Measurements from ENCODE around the gene HIVEP3. TPM values are rescaled to one million over a fixed set of nuclear protein-coding genes. Genes with fewer than 3 reads are reported as not detected.
A peak's percentile ranks its signal among the peaks of the same experiment; 100 is the strongest.

HIVEP3 gene
- total RNA-seq, 2 donors from 2014 or later: 17.9 to 32.0 TPM

DNA sequence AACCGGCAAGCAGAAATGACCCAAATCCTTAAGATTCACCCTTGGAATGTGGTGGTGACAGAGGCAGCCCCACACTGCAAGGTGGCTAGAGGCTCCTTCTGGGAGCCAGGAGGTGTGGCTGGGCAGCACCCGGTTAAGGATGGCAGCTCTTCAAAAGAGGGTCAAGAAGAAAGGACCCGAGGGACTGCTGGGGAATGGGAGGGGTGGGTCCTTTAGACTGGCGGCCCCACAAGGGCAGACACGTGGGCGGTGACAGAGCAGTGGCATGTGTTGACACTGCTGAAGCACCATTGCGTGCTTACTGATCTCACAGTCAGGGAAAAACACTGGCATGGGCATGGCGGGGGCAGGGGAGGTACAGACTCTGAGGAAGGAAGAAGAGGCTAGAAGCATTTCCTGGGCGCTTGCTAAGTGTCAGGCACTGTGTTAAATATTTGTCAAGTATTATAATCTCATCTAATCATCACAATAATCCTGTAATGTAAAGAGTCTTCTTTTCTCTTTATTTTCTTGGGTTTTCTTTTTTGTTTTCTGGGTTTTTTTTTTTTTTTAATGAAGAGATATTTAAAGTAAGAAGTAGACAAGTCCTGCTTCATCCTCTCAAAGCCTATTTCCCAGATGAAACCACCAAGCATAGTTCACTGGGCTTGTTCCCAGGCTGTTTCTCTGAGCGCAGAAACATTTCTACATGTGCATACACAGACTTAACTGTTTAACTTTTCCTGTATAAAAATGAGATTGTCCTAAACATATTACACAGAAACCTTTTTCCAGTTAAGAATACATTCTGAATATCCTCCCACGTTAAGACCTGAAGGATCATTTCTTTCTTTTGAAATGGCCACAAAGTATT is 268.5 kb downstream of the HIVEP3 start:
- DNase-seq (ENCODE audit: low spot score) (no peak), ATAC-seq (peak; percentile 41 to 73)
- Mint-ChIP-seq H3K27me3 (no peaks in the 10 kb centered on the region), H3K4me3 (peak overlapping the region; percentile 6), H3K36me3 (no peaks in the 10 kb centered on the region), H3K27ac (peak overlapping the region; percentile 5 to 76), H3K9me3 (no peaks in the 10 kb centered on the region), H3K4me1 (ENCODE audit: low read depth in 2 of 2) (peaks cover 26 to 31% of the 10 kb centered on the region in 2 donors)

DNA sequence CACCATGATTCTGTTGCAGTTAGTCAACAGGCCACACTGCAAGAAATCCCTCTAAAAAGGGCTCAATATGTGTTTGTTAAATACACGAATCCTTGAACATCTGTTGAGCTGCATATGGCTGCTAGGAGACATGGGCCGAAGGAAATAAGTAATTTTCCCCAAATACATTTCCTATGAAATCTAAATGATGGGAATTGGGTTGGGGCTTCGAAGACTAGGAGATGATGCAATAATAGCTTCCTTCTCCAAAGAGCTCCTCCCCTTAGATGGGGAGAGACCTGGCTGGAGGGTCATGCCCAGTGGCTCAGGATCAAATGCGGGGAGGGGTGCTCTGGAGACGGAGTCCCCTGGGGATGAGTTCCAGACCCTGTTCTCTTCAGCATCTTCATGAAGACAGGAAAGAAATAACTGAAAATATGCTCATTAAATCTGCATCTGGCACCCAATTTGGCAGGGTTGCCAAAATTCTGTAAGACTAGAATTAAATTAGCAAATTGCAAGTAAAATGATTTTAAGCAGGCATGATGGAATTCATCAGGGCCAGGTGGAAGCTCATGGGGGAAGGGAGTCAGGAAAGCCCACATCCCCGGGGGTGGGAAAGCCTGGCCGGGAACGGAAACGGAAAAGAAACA is 269.2 kb downstream of the HIVEP3 start:
- peak overlapping the region in 1 of 2 donors; percentile 75 for H3K27ac Mint-ChIP-seq
- H3K4me3 Mint-ChIP-seq: peak overlapping the region; percentile 28
- H3K36me3 Mint-ChIP-seq: no peaks in the 10 kb centered on the region
- peaks cover 26 to 31% of the 10 kb centered on the region in 2 donors for H3K4me1 Mint-ChIP-seq (ENCODE audit: low read depth in 2 of 2)
- no peaks in the 10 kb centered on the region for H3K27me3 Mint-ChIP-seq
- H3K9me3 Mint-ChIP-seq: no peaks in the 10 kb centered on the region
- ATAC-seq (no peak), DNase-seq (ENCODE audit: low spot score) (no peak)

GRCh38 chr1:41648844-41649243 is 269.9 kb downstream of the HIVEP3 start:
- no peaks in the 10 kb centered on the region for H3K27me3 Mint-ChIP-seq
- H3K9me3 Mint-ChIP-seq: no peaks in the 10 kb centered on the region
- H3K4me1 Mint-ChIP-seq (ENCODE audit: low read depth in 2 of 2): peaks cover 26 to 31% of the 10 kb centered on the region in 2 donors
- H3K4me3 Mint-ChIP-seq: no peak overlapping the region
- ATAC-seq: no peak
- H3K36me3 Mint-ChIP-seq: no peaks in the 10 kb centered on the region
- no peak overlapping the region for H3K27ac Mint-ChIP-seq
- DNase-seq (ENCODE audit: low spot score): no peak

- no peak for ATAC-seq
- no peak for DNase-seq (ENCODE audit: low spot score)
- Mint-ChIP-seq H3K4me3 (no peak overlapping the region), H3K27me3 (no peaks in the 10 kb centered on the region), H3K4me1 (ENCODE audit: low read depth in 2 of 2) (peaks cover 26 to 30% of the 10 kb centered on the region in 2 donors), H3K9me3 (no peaks in the 10 kb centered on the region), H3K27ac (peak overlapping the region in 1 of 2 donors; percentile 1), H3K36me3 (no peaks in the 10 kb centered on the region)
Observed at GRCh38 chr1:41648230-41648629, 270.5 kb downstream of the HIVEP3 start.

DNA sequence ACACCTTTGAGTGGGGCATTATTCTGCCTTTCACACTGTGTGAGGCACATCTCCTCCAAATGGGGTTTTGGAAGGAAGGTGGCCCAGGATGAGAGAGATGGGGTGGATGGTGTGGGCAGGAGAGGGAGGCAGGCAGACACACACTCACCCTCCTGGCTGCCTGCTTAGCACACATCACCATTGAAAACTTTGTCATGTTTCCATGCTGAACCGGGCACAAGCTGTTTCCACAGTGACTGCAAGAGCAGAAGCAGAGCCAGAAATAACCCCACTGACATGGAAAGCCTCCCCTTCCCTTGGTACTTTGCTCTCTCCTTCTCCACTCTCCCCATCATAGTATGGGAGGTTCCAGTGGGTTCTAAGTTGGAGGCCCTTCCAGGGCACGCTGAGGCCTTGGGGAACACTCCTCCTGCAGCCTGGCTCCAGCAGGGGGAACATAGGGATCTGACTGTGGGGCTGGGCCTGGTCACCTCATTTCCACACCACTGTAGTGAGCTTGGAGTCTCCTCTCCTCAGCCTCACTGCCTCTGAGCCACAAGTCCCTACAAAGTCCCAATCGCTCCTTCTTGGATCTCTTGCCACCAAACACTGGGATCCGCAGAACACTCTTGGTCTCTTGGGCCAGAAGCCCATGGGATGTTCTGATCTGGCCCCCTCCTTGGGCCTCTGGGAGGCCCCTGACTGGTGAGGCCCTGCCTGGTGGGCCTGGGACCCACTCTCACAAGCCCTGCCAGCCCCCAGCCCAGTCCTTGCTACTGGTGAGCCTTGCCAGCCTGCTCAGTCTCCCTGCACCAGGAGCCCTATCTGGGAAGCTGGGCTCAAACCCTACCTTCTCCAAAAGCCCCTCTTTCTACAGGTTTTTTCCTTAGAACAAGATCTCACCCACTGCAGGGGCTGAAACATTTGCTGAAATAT is 271.2 kb downstream of the HIVEP3 start:
- Mint-ChIP-seq H3K27me3 (no peaks in the 10 kb centered on the region), H3K4me3 (no peak overlapping the region), H3K4me1 (ENCODE audit: low read depth in 2 of 2) (peaks cover 26 to 28% of the 10 kb centered on the region in 2 donors), H3K9me3 (no peaks in the 10 kb centered on the region), H3K36me3 (no peaks in the 10 kb centered on the region), H3K27ac (peak overlapping the region in 1 of 2 donors; percentile 1)
- DNase-seq (ENCODE audit: low spot score) (no peak), ATAC-seq (no peak)

DNA sequence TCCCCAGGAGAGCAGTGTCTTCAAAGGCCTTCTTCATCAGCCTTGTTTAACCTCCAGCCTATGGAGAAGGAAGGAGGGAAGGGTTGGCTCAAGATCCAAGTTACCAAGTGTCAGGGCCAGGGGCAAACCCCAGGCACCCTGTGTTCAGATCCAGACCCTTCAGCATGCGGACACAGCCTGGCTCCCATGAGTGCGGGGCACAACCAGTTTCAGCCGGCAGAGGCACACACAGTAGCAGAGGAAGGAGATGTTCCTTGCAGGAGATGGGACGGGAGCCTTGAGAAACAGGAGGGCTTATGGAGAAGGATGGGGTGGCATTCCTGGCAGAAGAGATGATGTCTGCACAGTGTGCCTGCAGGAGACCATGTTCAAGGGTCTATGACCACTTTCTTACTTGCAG is 272.5 kb downstream of the HIVEP3 start:
- no peak overlapping the region for H3K27ac Mint-ChIP-seq
- no peaks in the 10 kb centered on the region for H3K9me3 Mint-ChIP-seq
- H3K36me3 Mint-ChIP-seq: no peaks in the 10 kb centered on the region
- H3K4me1 Mint-ChIP-seq (ENCODE audit: low read depth in 2 of 2): peaks cover 21 to 23% of the 10 kb centered on the region in 2 donors
- H3K27me3 Mint-ChIP-seq: no peaks in the 10 kb centered on the region
- no peak overlapping the region for H3K4me3 Mint-ChIP-seq
- ATAC-seq (no peak), DNase-seq (ENCODE audit: low spot score) (no peak)

DNA sequence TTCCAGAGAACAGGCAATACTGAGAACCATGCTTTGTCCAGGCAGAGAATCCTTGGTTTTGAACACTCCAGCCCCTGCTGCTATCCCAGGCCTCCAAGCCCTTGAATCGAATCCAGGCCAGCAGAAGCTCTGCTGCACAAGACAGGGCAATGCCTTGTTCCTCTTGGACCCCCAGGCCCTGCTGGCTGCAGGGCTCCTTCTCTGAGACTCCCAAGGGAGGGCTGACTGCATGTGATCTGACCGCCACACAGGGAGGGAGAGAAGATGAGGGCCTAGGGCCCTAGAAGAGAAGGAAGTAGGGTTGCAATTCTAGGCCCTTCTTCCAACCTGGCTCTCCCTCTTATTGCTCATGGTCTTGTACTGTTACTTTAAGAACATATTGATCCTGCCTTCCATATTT is 273.7 kb downstream of the HIVEP3 start:
- H3K36me3 Mint-ChIP-seq: no peaks in the 10 kb centered on the region
- ATAC-seq (no peak), DNase-seq (ENCODE audit: low spot score) (no peak)
- no peaks in the 10 kb centered on the region for H3K9me3 Mint-ChIP-seq
- no peaks in the 10 kb centered on the region for H3K27me3 Mint-ChIP-seq
- no peak overlapping the region for H3K4me3 Mint-ChIP-seq
- peaks cover 13 to 14% of the 10 kb centered on the region in 2 donors for H3K4me1 Mint-ChIP-seq (ENCODE audit: low read depth in 2 of 2)
- H3K27ac Mint-ChIP-seq: no peak overlapping the region

DNA sequence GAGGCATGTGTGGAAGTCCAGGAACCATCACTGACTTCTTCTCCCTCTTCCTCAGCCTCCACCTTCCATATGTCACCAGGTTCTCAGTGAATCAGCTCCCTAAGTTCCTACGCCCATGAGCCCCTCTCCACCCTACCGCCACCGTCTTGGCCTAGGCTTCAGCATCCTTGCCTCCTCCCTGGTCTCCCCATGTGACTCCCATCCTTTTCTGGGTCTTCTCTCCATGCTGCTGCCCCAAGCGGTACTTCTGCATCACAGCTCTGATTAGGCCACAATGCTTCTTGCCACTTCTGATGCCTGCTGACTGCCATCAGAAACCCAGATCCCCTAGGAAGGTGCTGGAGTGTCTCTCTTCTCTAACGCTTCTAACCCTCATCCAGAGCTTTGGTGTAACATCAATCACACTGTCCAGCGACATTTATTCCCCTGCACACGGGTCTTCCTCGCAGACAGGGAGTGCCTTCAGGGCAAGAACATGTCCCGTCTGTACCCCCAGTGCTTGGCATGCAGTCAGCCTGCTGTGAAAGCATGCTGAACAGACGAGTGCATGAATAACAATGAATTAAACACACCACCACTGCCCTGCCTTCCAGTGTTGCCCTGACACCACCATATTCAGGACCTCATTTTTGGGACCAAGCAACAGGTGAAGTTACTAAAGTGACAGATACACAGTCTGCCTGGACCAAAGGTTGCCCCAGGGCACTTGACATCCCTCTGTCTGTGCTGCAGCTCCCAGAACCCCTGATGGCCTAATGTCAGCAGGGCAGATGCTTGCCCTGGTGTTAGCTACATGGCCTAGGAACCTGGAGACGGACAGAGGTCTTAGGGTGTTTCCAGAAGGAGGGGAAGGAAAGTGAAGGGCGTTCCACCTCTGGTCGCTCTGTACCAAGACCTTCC is 275.6 kb downstream of the HIVEP3 start:
- DNase-seq (ENCODE audit: low spot score) (no peak), ATAC-seq (no peak)
- H3K4me1 Mint-ChIP-seq (ENCODE audit: low read depth in 2 of 2): peaks cover 21 to 23% of the 10 kb centered on the region in 2 donors
- no peaks in the 10 kb centered on the region for H3K9me3 Mint-ChIP-seq
- no peak overlapping the region for H3K4me3 Mint-ChIP-seq
- no peak overlapping the region for H3K27ac Mint-ChIP-seq
- H3K36me3 Mint-ChIP-seq: no peaks in the 10 kb centered on the region
- H3K27me3 Mint-ChIP-seq: no peaks in the 10 kb centered on the region

DNA sequence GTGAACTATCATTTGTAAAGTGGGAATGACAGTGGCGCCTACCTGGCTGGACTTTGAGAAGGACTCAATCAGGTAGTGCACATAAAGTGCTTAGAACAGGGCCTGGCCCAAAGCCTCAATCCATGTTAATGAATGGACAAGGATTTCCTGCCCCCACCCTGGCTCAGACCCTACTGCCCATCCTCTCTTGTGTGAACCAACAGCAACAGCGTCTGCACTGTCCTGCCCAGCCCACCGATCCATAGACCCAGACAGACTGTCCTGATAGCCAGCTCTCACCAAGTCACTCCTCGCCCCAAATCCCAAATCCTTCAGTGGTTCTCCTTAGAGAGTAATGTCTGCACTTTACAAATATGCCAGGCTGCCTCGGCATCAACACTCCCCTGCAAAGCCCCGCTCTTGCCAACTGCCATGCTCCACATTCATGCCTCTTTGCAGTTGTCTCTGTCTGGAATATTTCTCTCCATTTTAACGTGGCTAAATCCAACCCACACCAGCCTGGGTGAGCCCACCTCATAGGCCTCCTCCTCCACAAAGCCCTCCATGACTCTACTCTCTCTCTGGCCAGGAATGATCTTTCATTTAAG is 276.7 kb downstream of the HIVEP3 start:
- Mint-ChIP-seq H3K9me3 (no peaks in the 10 kb centered on the region), H3K36me3 (no peaks in the 10 kb centered on the region), H3K4me3 (no peak overlapping the region), H3K27me3 (no peaks in the 10 kb centered on the region), H3K4me1 (ENCODE audit: low read depth in 2 of 2) (peaks cover 27 to 29% of the 10 kb centered on the region in 2 donors), H3K27ac (no peak overlapping the region)
- no peak for DNase-seq (ENCODE audit: low spot score)
- ATAC-seq: peak in 1 of 2 donors; percentile 21

GRCh38 chr1:41641475-41641814 is 277.3 kb downstream of the HIVEP3 start:
- no peak for DNase-seq (ENCODE audit: low spot score)
- H3K9me3 Mint-ChIP-seq: no peaks in the 10 kb centered on the region
- ATAC-seq: peak in 1 of 2 donors; percentile 34
- H3K4me1 Mint-ChIP-seq (ENCODE audit: low read depth in 2 of 2): peaks cover 27 to 29% of the 10 kb centered on the region in 2 donors
- H3K27me3 Mint-ChIP-seq: no peaks in the 10 kb centered on the region
- H3K4me3 Mint-ChIP-seq: no peak overlapping the region
- H3K36me3 Mint-ChIP-seq: no peaks in the 10 kb centered on the region
- H3K27ac Mint-ChIP-seq: no peak overlapping the region

DNA sequence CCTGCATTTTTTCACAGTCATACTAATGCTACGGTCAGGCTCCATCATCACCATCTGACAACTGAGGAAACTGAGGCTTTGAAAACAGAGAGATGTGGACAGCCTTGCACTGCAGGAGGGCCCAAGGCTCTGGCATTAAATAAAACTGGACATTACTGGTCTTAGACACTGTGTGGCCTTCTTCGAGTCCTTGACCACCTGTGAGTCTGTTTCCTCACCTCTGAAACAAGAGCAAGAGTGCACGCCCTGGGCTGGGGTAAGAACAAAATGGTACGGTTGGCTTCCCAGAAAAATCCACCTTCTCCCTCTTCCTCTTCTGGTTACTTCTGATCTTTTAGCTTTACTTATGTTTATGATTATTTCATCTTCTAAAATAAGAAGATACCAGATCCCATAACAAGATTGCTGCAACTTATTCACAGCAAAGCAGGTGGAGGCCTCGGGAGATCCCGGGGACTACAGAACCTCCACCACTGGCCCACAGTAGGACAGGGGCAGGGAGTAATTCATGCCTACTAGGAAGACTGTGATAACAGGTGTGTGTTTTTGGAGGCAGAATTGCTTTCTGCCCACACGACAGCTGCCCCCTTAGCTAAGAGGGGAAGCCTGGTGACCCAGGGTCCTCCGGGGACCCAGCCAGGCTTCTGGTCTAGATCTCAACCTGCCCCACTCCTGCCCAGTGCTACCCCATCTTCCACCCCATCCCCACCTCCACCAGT is 277.8 kb downstream of the HIVEP3 start:
- ATAC-seq: peak in 1 of 2 donors; percentile 7
- H3K4me1 Mint-ChIP-seq (ENCODE audit: low read depth in 2 of 2): peaks cover 24 to 25% of the 10 kb centered on the region in 2 donors
- no peak overlapping the region for H3K27ac Mint-ChIP-seq
- no peak overlapping the region for H3K4me3 Mint-ChIP-seq
- H3K27me3 Mint-ChIP-seq: no peaks in the 10 kb centered on the region
- no peaks in the 10 kb centered on the region for H3K9me3 Mint-ChIP-seq
- DNase-seq (ENCODE audit: low spot score): peak; percentile 44
- no peaks in the 10 kb centered on the region for H3K36me3 Mint-ChIP-seq

DNA sequence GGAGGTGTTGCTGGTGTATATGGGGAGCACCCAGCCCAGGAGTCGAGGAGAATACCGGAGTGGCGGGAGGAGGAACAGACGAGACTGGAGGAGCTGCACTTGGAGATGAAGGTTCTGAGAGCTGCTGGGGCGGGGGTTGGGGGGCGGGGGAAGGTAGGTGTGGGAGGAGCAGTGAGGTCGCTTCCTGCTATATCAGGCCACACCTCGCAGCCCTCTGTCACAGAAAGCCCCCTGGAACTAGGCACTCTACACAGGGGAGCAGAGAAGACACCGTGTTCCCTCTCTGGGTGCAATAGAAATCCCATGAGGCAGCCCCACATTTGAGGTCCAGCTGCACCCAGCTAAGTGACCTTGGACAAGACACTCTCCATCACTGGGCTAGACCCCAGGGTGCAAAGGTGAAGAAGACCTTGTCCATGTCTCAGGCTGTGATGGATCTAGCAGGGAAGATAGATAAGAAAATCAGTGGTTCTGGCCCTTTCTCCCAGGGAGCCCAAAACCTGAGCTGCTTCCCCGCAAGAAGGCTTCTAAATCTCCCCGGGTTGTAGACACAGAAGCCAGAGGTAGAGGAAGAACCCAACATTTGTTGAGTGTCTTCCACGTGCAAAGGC is 278.5 kb downstream of the HIVEP3 start:
- DNase-seq (ENCODE audit: low spot score) (peak; percentile 37), ATAC-seq (no peak)
- Mint-ChIP-seq H3K27me3 (no peaks in the 10 kb centered on the region), H3K4me3 (no peak overlapping the region), H3K27ac (peak overlapping the region in 1 of 2 donors; percentile 69), H3K36me3 (no peaks in the 10 kb centered on the region), H3K9me3 (no peaks in the 10 kb centered on the region), H3K4me1 (ENCODE audit: low read depth in 2 of 2) (peaks cover 24 to 25% of the 10 kb centered on the region in 2 donors)
